ENCODE measurements around the gene ABCC9. TPM values are rescaled to one million over a fixed set of nuclear protein-coding genes. Genes with fewer than 3 reads are reported as not detected.
"Not testable (repeated sequence)": the region's sequence is repeated elsewhere in the genome, so short reads cannot be mapped to it uniquely, and the experiment has no call there.

Gene ABCC9
- total RNA-seq, 1 experiment from 2014 or later = not detected

DNA sequence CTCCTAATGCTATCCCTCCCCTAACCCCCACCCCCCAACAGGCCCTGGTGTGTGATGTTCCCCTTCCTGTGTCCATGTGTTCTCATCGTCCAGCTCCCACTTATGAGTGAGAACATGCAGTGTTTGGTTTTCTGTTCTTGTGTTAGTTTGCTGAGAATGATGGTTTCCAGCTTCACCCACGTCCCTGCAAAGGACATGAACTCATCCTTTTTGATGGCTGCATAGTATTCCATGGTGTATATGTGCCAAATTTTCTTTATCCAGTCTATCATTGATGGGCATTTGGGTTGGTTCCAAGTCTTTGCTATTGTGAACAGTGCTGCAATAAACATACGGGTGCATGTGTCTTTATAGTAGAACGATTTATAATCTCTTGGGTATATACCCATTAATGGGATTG is 151.5 kb downstream of the ABCC9 start:
- not testable (repeated sequence) for H3K9ac ChIP-seq (ENCODE audit: extremely low read depth, insufficient read length, low read length); H3K79me1 ChIP-seq (ENCODE audit: insufficient read depth, low read depth, low read length, poor library complexity, severe bottlenecking); H2AK5ac ChIP-seq (ENCODE audit: insufficient read length, low read length); H2AFZ ChIP-seq (ENCODE audit: low read length); H4K91ac ChIP-seq (ENCODE audit: insufficient read length, low read depth, low read length); H3K4me2 ChIP-seq (ENCODE audit: insufficient read depth, insufficient read length, low read length); H2BK12ac ChIP-seq (ENCODE audit: insufficient read length, low read depth, low read length); H2BK20ac ChIP-seq (ENCODE audit: low read depth, low read length, poor library complexity, severe bottlenecking); H3K56ac ChIP-seq (ENCODE audit: insufficient read length, low read depth, low read length); H3K27ac Mint-ChIP-seq; H3K14ac ChIP-seq (ENCODE audit: insufficient read depth, low read length); H3K23me2 ChIP-seq (ENCODE audit: insufficient read length, low read depth, low read length, poor library complexity, severe bottlenecking); H3K36me3 Mint-ChIP-seq (ENCODE audit: insufficient read depth in 1 of 3, low read depth in 3 of 3); H3K23ac ChIP-seq (ENCODE audit: insufficient read length, low read depth, low read length); H4K8ac ChIP-seq (replicated peaks; ENCODE audit: insufficient read length, low read depth, low read length); H3K4me1 ChIP-seq (ENCODE audit: insufficient read depth, low read length); H2BK120ac ChIP-seq (ENCODE audit: low read depth, low read length, poor library complexity, severe bottlenecking); H2BK5ac ChIP-seq (ENCODE audit: insufficient read length, low read length); H3K27me3 ChIP-seq (ENCODE audit: insufficient read depth, low read length); H2BK15ac ChIP-seq (ENCODE audit: low read depth, low read length); H3K27ac ChIP-seq (ENCODE audit: insufficient read length, low read depth, low read length); H3K79me2 ChIP-seq (ENCODE audit: insufficient read depth, low read length); H4K20me1 ChIP-seq (ENCODE audit: control insufficient read depth, insufficient read depth, insufficient read length); H3K4me3 Mint-ChIP-seq; DNase-seq; H3K18ac ChIP-seq (ENCODE audit: insufficient read length, low read depth, low read length); H3K4me1 Mint-ChIP-seq; H4K5ac ChIP-seq (ENCODE audit: insufficient read length, low read depth, low read length); H3K9me3 ChIP-seq (ENCODE audit: control insufficient read depth, low read depth, low read length); H3T11ph ChIP-seq (ENCODE audit: low read length); H3K9me3 Mint-ChIP-seq; H3K4ac ChIP-seq (ENCODE audit: low read depth, low read length)
- peaks cover 16% of the 10 kb centered on the region for H3K27me3 Mint-ChIP-seq (ENCODE audit: low read depth)
- WGBS (ENCODE audit: extremely low coverage, insufficient read length, low lambda C conversion rate) = no CpG with 5 or more reads among the region's 4 CpGs

Data from H9 (cell line).